CD4-positive, alpha-beta T cell treated with Interleukin-4 for 4 hours (primary cell): ENCODE data around the gene SFSWAP.
"Not testable (repeated sequence)": the region's sequence is repeated elsewhere in the genome, so short reads cannot be mapped to it uniquely, and the experiment has no call there.

Experiments used
- DNase-seq: peaks from one replicate; pipeline ENCODE4 v3.0.0-alpha.2; 2020

Gene SFSWAP

GRCh38 chr12:131765961-131766360 is 55.1 kb downstream of the SFSWAP start:
- DNase-seq, result no peak

GRCh38 chr12:131766382-131767107 is 55.7 kb downstream of the SFSWAP start:
- DNase-seq, result no peak

GRCh38 chr12:131770120-131770519 is 59.2 kb downstream of the SFSWAP start:
- no peak for DNase-seq

- no peak for DNase-seq
These were observed 61.1 kb downstream of the SFSWAP start for GRCh38 chr12:131771965-131772364.

DNA sequence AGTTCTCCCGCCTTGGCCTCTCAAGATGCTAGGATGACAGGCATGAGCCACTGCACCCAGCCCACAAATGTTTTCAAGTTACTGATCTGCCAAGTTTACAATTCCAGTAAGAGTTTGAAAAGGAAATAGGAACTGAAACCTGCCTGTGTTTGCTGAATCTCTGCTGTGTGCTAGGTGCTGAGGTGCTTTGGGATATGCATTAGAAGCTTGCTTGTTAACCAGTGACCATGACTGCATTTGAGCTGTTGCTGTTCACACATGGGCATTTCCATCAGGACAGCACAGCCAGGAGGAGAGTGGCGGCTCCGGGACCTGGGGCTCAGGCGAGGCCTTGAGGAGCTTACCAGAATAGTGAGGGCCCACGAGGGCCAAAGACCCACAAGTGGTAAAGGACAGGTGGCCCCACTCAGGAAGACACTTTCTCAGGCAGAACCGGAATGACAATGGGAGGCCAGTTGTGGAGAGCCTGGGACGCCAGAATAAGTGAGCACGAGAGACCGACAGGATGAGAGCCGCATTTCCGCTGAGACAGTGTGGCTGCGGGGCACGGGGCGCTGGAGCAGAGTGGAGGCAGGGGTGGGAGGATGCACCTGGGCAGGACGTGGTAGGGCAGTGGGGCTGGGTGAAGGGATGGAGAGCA is 62.8 kb downstream of the SFSWAP start:
- DNase-seq, result no peak

GRCh38 chr12:131774576-131775391 is 63.9 kb downstream of the SFSWAP start:
- no peak for DNase-seq

GRCh38 chr12:131775392-131776236 is 64.7 kb downstream of the SFSWAP start:
- no peak for DNase-seq

GRCh38 chr12:131776237-131776889 is 65.5 kb downstream of the SFSWAP start:
- DNase-seq, result no peak

GRCh38 chr12:131777269-131777668 is 66.4 kb downstream of the SFSWAP start:
- not testable (repeated sequence) for DNase-seq

DNA sequence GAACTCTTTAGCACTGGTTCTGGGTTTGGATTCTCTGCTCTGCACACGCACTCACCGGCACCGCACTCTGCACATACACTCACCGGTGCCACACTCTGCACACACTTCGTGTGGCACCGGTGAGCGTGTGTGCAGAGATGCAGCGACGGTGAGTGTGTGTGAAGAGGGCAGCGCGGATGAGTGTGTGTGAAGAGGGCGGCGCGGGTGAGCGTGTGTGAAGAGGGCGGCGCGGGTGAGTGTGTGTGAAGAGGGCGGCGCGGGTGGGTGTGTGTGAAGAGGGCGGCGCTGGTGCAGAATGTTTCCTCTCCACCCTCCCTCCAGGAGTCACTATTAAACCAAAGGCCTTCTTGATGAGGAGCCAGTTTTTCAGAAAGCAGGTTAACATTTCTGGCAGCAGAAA is 68.1 kb downstream of the SFSWAP start:
- no peak for DNase-seq

GRCh38 chr12:131782061-131782460 is 71.2 kb downstream of the SFSWAP start:
- no peak for DNase-seq

DNA sequence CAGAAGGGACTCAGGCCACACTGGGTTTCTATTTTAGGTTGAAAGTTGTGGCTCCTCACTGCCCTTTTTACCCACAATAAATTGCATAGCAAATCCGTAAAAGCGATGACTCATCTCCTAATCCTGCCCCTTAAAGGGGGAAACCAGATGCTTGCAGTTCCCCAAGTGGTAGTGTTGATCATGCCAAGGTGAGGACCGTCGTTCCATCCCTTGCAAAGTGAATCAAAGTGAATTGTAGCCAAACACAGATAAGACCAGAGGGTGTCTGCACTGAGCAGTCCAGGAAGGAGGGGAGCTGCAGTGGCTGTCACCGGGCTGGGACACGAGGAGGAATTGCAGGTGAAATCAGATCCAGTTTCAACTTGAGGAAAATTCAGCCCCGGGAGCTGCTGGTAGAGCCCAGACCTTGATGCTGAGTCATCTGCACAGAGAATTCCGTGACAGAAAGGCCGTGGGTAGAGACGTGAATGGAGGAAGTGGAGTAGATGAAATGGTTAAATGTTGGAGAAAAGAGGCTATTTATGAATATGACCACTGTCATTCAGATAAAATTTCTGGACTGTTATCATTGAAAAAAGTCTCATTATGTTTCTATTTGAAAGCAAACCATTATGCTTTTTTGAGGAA is 73.1 kb downstream of the SFSWAP start:
- DNase-seq, result no peak

GRCh38 chr12:131784909-131785762 is 74.2 kb downstream of the SFSWAP start:
- no peak for DNase-seq

- no peak for DNase-seq
These were observed 75.0 kb downstream of the SFSWAP start for GRCh38 chr12:131785763-131786330.

DNA sequence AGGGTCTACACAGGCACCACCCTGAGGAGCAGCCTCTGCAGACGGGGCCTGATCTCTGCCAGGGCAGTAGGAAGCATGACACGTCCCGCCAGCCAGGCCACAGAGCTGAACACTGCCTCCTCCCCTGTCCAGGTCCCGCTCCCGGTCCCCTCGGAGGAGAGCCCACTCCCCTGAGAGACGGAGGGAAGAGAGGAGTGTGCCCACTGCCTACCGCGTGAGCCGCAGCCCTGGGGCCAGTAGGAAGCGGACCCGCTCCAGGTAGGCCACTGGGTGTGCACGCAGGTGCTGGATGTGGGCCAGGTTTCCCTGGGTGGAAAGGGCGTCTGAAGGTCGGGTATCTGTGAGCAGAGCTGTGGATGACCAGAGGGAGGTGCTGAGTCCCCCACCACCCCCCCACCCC is 75.4 kb downstream of the SFSWAP start:
- no peak for DNase-seq

DNA sequence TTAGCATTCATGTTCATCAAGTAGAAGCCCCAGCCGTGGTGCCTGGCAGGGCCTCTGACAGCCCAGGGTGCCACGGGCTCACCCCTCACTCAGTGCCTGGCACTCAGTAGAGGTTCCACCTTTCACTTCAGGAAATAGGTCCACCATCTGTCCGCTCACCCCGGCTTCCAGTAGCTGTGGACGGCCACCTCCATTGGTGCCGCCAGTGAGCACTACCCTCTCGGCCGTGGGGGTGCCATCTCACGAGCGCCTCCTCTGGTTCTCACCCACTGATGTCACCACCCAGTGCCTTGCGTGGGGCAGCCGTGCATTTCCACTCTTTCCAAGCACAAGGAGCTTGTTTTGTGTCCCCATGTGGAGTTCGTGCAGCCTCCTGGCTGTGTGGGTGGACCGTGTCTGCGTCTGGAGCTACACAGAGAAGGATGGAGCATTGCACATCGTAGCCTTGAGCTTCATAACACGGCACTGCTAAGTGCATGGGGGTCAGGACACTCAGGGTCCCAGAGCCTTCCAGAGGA is 76.3 kb downstream of the SFSWAP start:
- DNase-seq, result no peak

DNA sequence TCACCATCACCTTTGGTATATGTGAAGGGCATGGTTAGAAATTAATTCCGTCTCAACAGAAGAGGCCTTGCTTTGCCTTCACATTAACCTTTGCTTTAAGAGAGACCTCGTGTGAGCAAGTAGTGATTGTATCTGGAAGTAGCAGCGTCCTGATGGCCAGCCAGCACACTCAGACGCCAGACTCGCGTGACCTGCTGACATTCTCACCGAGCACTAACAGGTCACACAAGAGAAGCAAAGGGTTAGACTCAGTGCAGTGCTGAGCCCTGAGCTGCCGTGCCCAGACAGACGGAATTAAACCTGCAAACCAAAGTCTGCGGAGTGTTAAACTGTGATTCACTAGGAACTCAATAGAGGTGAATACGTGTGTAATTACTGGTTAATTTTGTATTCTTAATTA is 77.2 kb downstream of the SFSWAP start:
- no peak for DNase-seq

- DNase-seq, result no peak
These were observed 78.7 kb downstream of the SFSWAP start for GRCh38 chr12:131789638-131790037.

DNA sequence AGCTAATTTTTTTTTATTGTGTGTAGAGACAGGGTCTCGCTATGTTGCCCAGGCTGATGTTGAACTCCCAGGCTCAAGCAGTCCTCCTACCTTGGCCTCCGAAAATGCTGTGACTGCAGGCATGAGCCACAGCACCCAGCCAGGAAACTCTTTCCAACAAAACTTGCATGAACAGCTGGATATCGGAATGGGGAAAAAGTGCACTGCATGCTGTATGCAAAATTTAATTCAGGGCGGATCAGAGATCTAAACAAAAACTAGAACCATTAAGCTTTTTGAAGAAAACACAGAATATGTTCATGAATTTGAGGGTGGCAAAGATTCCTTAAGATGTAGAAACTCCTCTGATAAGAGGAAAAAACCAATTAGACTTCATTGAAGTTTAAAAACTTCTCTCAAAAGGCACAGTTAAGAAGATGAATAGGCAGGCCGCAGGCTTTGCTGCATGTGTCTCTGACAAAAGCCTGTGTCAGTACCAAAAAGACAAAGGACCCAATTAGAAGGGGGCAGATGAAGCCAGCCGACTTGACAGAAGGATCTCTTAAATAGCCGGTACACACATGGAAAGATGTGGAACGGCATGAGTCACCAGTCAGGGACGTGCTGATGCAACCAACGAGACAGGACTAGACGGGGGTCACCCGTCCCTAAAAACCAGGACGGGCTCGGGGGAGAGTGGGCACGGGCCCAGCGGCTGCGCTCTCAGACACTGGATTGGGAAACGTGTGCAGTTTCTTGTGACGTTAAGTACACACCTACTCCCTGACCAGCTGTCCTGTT is 82.5 kb downstream of the SFSWAP start:
- DNase-seq, result no peak
